Measurements from ENCODE around the gene UGT1A8.

UGT1A8 gene

DNA sequence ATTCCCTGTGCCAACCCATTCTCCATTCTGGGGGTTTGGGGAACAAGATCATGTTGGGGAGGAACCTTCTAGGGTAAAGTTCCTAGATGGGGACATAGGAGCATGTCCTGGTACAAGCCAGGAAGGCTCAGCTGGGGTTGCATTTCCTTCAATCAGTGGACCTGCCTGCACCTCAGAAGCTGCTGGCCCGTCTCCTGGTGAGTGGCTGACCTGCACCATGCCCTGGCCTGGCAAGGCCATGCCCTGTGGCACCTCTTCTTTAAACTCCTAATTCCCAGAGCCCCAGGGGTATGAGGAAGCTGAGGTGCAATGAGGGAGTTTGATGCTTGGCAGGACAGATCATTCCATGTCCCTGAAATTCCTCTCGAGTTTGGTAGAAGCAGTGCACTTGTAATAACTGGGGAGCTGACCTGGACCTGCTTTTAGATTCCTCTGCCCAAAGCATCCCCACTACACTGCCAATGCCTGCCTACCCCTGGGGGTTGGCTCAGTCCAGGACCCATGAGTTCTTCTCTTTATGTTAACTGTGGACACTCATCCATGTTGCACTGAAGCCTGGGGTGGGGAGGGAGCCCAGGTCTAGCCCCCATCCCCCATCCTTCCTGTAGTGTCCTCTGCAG lies 186.0 kb downstream of the UGT1A8 start:
- DNase-seq = no peak

DNA sequence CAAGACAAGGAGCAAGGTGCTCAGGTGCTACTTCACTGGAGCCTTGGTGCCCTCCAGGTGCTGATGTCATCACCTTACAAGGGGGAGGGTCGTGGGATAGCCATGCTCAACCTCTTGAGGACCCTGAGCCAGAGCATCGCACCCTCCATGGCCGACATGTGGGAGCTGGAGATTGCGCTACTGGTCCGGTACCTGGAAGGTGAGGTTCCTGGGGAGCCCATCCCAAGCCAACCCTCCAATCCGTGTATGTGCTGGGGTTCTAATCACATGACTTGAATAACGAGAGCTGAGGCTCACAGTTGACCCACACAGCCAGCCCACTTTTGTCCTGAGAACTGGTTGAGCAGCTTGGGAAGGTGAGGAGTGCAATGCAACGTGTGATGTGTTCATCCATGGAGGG lies 186.6 kb downstream of the UGT1A8 start:
- no peak for DNase-seq

DNA sequence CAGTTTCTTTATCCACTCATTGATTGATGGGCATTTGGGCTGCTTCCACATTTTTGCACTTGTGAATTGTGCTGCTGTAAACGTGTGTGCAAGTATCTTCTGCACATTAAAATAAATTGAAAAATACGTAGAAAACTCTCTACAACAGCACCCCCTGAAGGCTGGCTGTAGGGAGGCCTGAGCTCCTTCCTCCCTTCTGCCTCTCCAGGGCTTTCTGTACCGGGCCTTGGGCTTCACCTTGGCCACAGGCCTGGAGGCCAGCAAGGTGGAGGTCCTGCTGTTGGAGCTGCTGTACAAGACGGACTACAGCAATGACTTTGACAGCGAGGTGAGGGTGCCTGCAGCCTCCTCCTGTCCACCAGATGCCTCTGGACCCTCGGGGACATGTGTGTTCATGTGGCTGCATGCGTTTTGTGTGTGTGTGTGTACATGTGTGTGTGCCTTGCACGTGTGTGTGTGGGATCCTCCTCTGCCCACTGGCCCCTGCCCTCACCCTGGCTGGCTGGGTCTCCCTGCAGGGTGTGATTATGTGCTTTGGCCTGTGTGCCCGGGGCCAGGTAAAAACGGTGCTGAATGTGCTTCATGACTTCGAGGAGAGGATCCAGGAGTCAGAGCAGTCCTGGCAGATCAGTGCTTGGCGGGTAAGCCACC lies 189.9 kb downstream of the UGT1A8 start:
- DNase-seq = no peak

DNA sequence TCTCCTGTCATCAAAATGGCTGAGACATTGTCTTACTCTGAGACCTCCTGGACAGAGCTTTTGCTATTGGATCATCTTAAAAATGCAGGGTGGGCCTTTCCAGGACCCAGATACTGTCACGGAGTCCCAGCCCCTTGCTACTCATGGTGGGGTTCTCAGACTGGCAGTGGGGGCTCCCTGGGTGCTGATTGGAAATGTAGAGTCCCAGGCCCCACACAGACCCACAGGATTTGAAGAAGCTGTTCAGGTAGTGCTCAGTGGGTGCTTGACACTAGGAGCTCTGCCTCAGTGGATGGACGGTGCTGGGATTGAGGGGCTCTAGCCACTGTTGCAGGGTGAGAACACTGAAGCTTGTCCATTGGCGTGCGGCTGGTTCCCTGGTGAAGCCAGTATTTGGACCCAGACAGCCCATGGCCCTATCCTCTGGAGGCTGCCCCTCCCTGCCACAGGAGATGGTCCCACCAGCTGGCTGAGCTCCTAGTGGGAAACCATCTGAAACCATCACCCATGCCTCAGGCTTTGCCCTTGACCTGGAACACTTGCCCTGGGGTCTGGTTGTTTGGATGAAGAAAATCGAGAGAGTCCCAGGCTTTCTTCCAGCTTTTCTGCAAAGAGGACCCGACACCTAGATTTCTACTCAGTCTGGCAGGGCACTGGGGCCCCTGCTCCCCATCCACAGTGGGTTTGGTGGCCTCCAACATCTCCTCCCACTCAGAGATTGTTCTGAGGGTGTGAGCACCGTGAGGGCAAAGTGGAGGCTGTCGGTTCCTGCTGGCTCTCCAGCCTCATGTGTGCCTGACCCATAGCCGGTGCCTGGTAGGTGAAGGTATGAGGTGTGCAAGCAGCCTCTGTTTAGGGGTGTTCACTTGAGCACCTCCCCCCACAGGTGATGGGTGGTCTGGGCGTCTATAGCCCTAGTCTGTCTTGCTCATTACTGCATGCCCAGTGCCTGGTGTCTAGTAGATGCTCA lies 190.8 kb downstream of the UGT1A8 start:
- no peak for DNase-seq

DNA sequence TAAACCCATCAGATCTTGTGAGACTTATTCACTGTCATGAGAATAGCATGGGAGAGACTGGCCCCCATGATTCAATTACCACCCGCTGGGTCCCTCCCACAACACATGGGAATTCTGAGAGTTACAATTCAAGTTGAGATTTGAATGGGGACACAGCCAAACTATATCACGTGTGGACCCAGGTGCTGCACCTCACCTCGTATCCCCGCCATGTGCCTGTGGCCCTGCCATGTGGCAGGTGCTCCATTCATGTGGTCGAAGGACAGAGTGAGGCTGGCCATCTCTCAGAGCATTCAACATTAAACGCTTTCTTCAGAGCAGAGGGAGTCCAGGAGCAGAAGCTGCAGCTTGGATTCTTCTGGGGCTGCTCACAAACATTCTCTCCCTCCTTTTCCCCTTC lies 193.0 kb downstream of the UGT1A8 start:
- no peak for DNase-seq

DNA sequence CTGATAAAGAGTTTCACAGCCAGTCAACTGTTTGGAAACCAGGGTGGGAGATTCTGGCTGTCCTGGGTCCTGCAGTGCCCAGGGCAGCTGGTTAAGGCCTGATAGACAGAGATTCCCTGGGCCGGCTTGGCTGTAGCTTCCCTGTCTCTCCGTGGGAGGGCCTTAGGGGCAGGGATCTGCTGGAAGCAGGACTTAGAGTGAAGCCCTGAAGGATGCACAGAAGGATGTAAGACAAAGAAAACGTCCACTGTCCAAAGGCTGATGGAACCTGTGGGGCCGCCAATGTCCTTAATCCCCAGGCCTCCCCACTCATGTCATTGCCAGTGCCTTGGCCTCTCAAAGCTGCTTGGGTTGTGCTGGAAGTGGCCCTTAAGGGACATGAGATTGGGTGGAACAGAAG lies 193.7 kb downstream of the UGT1A8 start:
- no peak for DNase-seq

DNA sequence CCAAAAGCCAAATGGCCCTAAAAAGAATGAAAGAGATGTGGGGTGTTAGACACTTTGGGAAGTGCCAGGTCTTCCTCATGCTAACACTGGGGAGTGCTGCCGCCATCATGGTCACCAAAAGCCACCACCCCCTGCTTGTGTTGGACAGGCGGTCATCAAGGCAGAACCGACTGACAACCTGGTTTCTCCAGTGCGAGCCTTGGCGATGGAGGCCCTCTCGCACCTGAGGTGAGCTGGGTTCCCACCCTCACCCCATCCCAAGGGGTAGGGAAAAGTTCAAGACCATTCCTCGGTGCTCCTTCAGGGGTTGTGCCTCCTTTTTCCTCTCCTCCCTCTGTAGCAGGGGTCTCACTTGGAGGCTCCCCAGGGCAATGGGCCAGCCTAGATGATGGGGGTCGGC lies 194.3 kb downstream of the UGT1A8 start:
- DNase-seq = no peak

DNA sequence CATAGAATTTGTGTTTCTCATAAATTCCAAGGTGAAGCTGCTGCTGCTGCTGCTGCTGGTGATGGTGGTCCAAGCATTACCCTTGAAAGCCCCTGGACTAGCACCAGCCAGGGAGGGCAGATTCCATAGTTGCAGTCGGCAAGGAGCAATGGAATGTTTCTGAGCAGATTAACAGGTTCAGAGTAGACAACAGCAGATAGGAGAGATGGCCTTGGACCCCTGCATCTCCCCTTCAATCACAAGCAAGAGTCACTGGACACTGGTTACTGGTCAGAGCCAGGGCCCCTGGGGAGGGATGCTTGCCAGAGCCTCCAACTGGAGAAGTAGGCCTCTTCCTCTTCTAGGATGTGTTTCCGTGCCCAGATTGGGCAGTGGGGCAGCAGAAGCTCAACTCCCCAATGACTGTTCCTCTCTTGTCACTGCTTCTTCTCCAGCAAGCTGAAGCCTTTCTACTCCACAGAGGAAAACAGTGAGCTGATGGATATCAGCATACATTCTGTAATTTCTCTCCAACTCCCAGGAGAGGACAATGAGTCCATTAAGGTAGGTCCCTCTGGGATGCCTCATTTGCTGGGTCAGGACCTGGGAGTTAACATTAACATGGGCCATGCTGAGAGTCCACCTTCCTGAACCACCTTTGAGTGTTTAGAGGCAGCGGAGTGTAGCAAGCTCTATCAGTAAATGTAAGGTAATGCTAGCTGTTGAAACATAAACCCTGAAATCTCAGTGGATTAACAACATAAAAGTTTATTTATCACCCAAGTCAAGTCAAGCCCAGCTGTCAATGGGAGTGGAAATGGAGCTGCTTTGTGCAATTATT lies 196.0 kb downstream of the UGT1A8 start:
- no peak for DNase-seq

DNA sequence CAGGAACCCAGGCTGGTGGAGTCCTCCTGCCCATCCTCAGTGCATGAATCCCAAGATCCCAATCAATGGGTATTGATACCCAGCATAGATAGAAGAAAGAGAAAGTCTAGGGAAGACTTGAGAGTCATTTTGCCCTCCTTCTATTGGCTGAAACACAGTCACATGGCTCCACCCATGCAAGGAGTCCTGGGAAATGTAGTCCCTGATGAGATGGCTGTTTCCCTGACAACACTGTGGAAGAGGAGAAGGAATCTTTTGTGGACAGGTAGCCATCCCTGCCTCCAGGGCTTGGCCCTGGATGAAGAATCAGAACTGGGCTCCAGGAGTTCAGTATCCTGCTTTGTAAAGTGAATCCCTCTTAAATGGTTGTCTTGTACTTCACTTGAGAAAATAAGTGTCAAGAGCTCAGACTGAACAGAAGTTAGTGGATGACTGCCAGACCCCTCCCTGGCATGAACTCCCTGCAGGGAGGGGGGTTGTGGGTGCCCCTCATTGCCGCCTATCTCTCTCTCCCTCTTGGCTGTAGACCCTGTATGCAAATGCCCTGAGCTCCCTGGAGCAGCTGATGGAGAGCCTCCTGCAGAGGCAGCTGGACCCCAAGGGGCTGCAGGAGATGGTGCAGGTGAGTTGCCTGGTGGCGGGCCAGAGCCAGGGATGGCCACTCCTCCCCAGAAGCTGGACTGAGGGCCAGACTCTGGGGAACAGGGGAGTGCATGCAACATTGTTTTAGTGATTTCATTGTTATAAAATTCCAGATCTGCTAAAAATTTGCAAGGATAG lies 196.8 kb downstream of the UGT1A8 start:
- DNase-seq = no peak

DNA sequence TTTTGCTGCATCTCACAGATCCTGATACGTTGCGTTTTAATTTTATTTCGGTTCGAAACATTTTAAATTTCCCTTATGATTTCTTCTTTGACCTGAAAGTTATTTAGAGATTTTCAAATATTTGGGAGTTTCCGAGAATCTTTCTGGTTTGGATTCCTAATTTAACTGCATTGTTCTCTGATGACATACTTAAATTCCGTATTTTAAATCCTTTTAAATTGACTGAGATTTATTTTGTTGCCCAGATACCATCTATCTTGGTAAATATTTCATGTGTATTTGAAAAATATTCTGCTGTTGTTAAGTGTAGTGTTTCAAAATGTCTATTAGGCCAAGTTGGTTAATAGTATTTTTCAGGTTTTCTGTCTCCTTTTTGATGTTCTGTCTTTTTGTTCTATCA lies 198.4 kb downstream of the UGT1A8 start:
- no peak for DNase-seq

DNA sequence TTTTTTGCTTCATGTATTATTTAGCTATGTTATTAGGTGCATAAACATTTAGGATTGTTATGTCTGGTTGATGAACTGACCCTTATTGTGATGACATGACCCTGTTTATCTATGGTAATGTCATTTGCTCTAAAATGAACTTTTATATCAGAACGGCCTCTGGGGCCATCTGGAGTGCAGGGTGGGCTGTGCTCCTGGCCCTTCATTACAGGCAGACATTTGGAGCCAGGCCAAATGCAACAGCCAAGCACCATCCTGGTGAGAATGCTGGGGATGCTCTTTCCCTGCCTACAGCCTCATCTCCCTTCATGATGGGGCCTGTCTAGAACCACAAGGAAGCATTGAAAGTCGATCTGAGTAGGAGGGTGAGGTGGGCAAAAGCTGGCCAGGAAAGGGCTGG lies 198.9 kb downstream of the UGT1A8 start:
- DNase-seq = no peak

DNA sequence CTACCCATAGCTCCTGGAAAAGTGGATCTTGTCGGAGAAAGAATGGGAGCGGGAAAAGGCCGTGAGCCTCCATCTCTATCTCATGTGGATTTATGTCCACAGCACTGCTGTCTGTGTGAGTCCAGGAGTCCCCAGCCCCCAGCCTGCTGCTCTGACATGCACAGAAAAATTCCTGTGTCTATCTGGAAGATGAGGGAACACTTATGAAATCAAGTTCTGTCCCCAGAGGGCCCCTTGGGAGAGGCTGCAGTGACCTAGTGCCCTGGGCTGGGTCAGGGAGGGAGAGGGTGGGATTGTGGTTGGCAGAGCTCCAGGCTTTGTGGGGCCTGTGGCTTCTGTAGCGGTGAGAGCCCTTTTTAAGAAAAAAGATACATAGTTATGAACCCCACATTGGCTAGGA lies 199.3 kb downstream of the UGT1A8 start:
- DNase-seq = no peak

DNA sequence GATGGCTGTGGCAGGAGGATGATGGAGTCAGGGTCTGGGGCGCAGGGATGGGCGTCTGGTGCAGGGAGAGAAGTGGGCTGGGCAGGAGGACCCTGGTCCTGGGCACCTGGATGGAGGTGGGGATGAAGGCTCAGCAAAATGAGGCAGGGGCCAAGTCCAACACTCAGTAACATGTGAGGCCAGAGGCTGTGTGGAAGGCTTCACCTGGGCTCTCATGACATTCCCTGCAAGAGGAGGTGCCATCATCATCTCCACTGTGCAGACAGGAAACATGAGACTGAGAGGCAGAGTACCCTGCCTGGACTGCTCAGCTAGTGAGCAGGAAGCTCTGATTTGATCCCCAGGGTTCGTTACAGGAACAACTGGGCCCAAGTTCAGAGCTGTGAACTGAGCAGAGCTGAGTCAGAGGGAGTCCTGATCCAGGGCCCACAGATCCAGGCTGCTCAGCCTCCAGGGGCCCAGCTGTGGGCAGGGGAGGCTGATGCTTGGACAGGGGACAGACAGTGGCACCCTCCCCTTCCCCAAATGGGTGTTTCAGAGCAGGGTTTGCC lies 200.0 kb downstream of the UGT1A8 start:
- DNase-seq = no peak

DNA sequence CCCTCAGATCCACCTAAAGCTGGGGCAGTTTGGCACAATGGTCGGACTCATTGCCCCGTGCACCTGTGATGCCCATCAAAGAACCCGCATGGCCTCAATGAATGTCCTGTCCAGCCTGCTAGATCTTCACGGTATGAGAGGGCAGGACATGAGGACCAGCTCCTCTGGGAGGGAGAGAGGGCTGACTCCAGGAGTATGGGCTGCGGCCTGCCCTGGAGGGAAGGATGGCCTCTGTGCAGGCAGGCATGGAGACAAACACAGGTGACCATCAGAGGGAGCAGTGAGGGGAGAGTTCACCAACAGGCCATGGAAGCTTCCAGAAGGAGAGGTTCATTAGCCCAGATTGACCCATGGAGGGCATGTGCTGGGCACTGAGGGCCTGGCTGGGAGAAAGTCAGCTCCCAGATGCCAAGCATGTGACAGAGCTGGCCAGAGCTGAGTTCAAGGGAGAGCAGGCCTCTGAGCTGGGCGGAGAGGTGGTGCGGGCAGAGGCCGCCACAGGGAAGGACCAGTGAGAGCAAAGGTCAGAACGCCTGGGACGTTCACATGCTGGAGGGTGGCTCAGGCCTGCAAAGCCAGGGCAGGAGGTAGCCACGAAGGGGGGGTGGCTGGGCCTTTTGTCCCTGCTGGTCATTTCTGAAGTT lies 200.7 kb downstream of the UGT1A8 start:
- DNase-seq = no peak

DNA sequence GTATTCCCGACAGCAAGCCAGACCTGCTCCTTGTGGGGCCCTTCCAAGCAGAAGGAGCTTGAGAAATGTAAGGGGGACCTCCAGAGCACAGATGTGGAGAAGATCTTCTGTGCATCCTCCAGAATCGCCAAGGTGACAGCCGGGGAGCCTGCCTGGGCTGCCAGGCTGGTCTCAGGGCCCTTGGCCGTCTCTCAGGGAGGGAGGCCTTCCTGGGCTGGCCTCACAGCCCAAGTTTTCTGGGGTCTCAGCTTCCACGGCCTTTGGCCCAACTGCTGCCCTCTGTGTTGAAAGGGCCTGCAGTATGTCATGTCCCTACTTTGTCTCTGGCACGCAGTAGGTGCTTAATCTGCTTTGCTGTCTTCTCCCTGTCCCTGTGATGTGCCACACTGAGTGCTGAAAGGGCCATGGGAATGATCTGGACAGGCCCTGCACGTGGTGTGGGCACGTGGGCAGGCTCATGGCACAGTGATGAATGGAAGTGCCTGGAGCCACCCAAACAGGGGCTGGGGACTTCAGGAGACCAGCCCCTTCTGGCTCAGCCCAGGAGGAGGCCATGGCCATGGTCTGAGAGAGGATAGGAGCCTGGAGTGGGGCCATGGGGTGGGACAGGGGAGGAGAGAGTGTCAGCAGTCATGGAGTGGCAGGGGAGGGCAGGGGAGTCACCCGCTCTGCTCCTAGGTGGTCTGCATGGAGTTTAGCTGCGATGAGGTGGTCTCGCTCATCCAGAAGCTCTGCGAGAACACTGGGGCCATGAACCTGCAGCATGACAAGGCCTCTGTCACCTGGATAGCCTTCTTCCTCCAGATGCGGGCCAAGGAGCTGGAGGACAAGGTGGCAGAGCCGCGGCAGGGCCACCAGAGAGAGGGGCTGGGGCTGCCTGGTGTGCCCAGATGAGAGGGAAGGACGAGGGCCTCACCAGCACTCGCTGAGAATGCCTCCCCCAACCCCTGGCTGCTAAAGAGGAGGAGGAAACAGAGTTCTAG lies 201.5 kb downstream of the UGT1A8 start:
- no peak for DNase-seq

DNA sequence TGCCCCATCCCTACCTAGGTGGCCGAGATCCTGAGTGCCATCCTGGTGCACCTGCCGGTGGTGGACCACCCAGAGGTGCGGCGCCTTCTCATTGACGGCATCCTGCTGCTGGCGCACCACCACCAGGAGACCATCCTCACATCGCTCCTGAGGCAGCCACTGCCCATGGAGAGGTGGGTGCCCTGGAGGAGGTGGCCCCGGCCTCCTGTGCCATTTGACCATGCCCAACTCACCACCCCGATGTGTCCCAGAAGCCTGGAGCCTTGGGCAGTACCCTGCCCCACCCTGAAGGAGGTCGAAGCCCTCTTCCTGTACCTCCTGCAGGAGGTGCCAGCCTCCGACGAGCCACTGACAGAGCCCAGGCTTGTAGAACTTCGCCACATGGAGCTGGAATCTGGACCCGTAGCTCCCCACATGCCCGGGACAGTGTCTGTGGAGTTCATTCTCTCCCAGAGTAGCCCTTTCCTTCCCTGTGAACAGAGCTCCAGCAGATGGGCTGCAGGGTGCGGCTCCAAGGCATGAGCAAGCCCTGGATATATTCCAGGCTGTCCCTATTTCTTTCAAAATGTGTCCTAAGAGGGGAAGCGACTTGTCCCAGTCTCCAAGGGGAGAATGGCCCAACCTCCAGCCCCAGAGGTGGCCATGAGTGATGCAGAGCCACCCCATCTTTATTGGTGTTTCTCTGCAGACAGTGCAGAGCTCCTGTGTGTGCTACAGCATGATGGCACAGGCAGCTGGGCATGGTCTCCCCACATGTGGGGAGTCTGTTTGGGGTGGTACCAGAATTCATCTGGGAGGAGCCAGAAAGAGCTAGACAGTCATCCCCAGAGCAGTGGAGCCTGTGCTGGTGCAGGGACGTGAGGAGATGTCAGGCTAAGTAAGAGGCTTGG lies 202.7 kb downstream of the UGT1A8 start:
- no peak for DNase-seq

DNA sequence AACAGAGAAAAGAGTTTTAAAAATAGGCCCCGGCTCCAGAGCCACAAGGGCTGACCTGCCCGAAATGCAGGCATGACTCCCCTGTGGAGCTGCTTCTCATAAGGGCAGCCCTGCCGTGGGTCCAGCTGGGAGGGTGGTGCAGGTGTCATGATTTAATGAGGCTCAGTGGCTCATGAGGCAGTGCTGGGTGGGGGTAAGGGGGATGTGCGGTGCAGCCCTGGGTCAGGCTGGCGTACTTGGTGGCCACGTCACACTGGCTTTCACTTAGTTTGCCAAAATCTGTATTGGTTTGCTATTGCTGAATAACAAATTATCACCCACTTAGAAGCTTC lies 203.3 kb downstream of the UGT1A8 start:
- DNase-seq = no peak

DNA sequence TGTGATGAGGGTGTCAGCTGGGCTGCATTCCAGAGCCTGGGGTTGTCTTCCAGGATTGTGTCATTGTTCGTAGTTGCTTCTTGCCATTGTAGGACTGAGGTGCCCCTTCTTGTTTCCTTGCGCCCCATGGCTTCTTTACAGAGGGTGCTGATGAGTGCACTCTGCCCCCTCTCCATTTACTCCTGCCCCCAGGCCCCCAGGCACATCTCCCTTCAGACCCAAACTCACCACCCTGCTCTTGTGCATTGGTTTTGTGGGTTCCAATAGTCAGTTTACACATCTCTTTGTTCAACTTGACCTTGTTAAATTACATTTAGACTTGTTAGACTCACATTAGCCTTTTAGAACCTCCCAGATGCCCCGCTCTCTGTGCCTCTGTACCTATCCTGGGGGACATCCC lies 203.8 kb downstream of the UGT1A8 start:
- DNase-seq = no peak

DNA sequence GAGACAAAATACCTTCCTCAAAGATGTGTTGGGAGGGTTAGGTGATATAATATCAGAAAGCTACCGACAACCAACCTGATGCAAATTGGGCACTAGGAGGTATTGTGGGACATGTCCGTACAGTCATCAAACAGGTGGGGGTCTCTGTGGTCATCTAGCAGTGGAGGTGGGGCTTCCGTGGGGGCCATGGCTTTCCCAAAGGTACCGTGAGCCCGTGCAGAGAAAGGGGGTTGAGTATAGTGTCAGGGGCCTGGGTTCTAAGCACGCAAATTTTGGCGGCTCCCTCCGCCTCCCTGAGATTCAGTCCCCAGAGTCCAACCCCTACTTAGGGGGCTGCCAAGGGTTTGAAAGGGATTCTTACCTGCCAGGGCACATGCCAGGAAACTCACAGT lies 204.3 kb downstream of the UGT1A8 start:
- DNase-seq = no peak
